ENCODE data around the gene GPR151. TPM values are rescaled to one million over a fixed set of nuclear protein-coding genes. Genes with fewer than 3 reads are reported as not detected.

Gene GPR151
- total and polyA plus RNA-seq, 5 donors from 2014 or later, result 0.13 TPM; not detected in 4

DNA sequence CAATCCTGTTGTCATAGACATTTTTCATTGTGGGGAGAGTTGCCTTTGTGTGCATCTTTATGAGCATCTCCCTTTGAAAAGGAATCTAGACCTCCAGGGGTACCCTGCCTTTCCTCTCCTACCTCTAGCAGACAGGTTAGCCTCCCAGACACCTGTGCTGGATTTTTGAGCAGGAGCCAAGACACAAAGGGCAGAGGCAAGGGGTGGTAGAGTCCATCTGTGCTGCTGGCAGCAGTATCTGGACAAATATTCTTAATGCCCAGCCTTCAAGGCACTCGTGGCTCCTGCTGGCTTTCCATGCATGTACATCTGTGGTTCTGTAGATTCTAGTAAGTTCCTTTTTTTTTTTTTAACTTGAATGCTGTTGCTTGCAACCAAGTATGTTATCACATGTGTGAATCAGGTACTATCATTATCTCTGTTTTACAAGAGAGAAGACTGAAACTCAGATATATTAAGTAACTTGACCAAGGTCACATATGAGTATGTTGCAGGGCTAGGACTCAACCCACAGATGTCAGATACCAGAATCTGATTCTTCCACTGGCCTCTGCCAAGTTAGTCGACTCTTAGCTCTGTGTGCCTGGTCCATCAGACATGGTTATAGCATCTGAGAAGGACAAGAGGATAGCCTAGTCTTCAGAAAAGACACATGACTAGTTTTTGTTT lies 32.9 kb upstream of the GPR151 start:
- ATAC-seq (ENCODE audit: low read depth in 2 of 2) (no peak), DNase-seq (no peak)
- Histone ChIP-seq H3K9me3 (ENCODE audit: control insufficient read depth in 2 of 2, low read length in 2 of 2) (no peaks in the 10 kb centered on the region), H3K36me3 (ENCODE audit: control insufficient read depth, insufficient read depth, low read length) (no peaks in the 10 kb centered on the region), H3K27ac (ENCODE audit: insufficient read depth, low read length, poor library complexity, severe bottlenecking) (no peak overlapping the region), H3K4me1 (ENCODE audit: control insufficient read depth, insufficient read depth, low read length, poor library complexity, severe bottlenecking) (no peaks in the 10 kb centered on the region), H3K4me3 (ENCODE audit: low read depth, low read length) (no peak overlapping the region), H3K27me3 (ENCODE audit: control insufficient read depth, insufficient read depth, low read length) (peaks cover 6% of the 10 kb centered on the region)
- Mint-ChIP-seq H3K4me1 (no peaks in the 10 kb centered on the region), H3K27me3 (peaks cover 33% of the 10 kb centered on the region), H3K27ac (no peak overlapping the region), H3K36me3 (no peaks in the 10 kb centered on the region), H3K4me3 (no peak overlapping the region), H3K9me3 (peaks cover 0 to 2% (median 0%) of the 10 kb centered on the region in 7 donors)

DNA sequence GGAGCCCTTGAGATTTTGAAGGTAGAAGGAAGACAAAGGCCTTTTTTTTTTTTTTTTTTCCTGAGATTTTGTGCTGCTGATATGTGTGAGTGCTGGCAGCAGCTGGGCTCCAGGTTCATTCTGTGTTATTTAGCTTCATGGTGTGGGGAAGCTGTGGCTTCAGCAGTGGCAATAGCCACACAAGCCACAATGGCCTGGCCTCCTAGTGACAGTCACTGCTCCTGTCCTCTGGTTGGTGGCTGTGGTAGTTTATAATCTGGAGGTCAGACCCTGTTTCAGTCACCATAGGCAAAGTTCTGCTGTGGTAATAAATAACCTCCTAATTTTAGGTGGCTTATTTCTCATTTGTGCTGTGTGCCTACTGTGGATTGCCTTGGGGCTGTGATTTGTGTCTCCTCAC lies 28.2 kb upstream of the GPR151 start:
- Histone ChIP-seq H3K27me3 (ENCODE audit: control insufficient read depth, insufficient read depth, low read length) (no peaks in the 10 kb centered on the region), H3K4me1 (ENCODE audit: control insufficient read depth, insufficient read depth, low read length, poor library complexity, severe bottlenecking) (no peaks in the 10 kb centered on the region), H3K4me3 (ENCODE audit: low read depth, low read length) (no peak overlapping the region), H3K9me3 (ENCODE audit: control insufficient read depth in 2 of 2, low read length in 2 of 2) (no peaks in the 10 kb centered on the region), H3K36me3 (ENCODE audit: control insufficient read depth, insufficient read depth, low read length) (no peaks in the 10 kb centered on the region), H3K27ac (ENCODE audit: insufficient read depth, low read length, poor library complexity, severe bottlenecking) (no peak overlapping the region)
- Mint-ChIP-seq H3K4me3 (no peak overlapping the region), H3K36me3 (no peaks in the 10 kb centered on the region), H3K9me3 (no peaks in the 10 kb centered on the region), H3K27me3 (peaks cover 14% of the 10 kb centered on the region), H3K27ac (no peak overlapping the region), H3K4me1 (peaks cover 0 to 2% (median under 1%) of the 10 kb centered on the region in 4 donors)
- ATAC-seq (ENCODE audit: low read depth in 2 of 2) (no peak), DNase-seq (no peak)

- Mint-ChIP-seq H3K4me1 (peaks cover 0 to 2% (median under 1%) of the 10 kb centered on the region in 4 donors), H3K4me3 (no peak overlapping the region), H3K27me3 (peaks cover 12% of the 10 kb centered on the region), H3K27ac (no peak overlapping the region), H3K36me3 (no peaks in the 10 kb centered on the region), H3K9me3 (no peaks in the 10 kb centered on the region)
- Histone ChIP-seq H3K27me3 (ENCODE audit: control insufficient read depth, insufficient read depth, low read length) (no peaks in the 10 kb centered on the region), H3K4me1 (ENCODE audit: control insufficient read depth, insufficient read depth, low read length, poor library complexity, severe bottlenecking) (no peaks in the 10 kb centered on the region), H3K36me3 (ENCODE audit: control insufficient read depth, insufficient read depth, low read length) (no peaks in the 10 kb centered on the region), H3K27ac (ENCODE audit: insufficient read depth, low read length, poor library complexity, severe bottlenecking) (no peak overlapping the region), H3K9me3 (ENCODE audit: control insufficient read depth in 2 of 2, low read length in 2 of 2) (no peaks in the 10 kb centered on the region), H3K4me3 (ENCODE audit: low read depth, low read length) (no peak overlapping the region)
- DNase-seq, result peak; percentile 43 to 64 (median 47)
- peak; percentile 73 to 78 for ATAC-seq (ENCODE audit: low read depth in 2 of 2)
Measured at GRCh38 chr5:146541958-146542849, 26.2 kb upstream of the GPR151 start.

DNA sequence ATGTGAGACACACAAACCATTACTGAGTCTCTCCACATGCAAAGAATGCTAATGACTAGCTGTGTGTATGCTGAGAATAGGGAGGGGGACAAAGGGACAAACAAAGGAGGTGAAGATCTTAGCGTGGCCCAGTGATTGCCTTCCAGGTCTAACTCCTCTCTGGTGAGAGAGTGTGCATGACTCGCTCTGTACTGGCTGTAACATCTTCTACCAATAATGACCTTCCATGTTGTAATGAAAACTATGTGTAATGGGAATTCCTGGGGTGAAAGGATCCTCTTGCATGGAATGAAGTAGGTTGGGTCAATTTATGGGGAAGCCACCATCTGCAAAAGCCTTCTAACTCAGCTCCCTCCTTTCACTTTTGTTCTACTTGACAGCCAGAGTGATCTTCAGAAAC lies 24.4 kb upstream of the GPR151 start:
- no peak for ATAC-seq (ENCODE audit: low read depth in 2 of 2)

DNA sequence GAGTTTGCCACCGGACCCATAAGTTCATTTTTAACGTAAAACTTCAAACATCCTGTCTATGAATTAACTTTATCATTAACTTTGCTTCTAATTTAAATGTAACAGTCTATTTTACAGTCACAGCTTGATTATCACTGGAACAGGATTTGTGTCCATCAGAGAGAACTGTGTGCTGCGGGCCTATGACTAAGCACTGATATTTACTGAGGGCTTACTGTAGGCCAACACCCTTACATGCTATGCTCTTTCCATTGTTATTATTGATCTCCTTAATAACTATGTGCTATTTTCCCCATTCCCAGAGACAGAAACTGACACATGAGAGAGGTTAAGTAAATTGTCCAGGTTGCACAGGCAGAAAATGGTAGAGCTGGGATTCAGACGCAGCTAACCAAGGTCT lies 24.0 kb upstream of the GPR151 start:
- Histone ChIP-seq H3K36me3 (ENCODE audit: control insufficient read depth, insufficient read depth, low read length) (no peaks in the 10 kb centered on the region), H3K27me3 (ENCODE audit: control insufficient read depth, insufficient read depth, low read length) (no peaks in the 10 kb centered on the region), H3K9me3 (ENCODE audit: control insufficient read depth in 2 of 2, low read length in 2 of 2) (no peaks in the 10 kb centered on the region), H3K4me3 (ENCODE audit: low read depth, low read length) (no peak overlapping the region), H3K27ac (ENCODE audit: insufficient read depth, low read length, poor library complexity, severe bottlenecking) (no peak overlapping the region), H3K4me1 (ENCODE audit: control insufficient read depth, insufficient read depth, low read length, poor library complexity, severe bottlenecking) (no peaks in the 10 kb centered on the region)
- no peaks in the 10 kb centered on the region for H3K36me3 Mint-ChIP-seq
- no peak overlapping the region for H3K27ac Mint-ChIP-seq
- H3K4me1 Mint-ChIP-seq, result peaks cover 0 to 2% (median under 1%) of the 10 kb centered on the region in 4 donors
- H3K4me3 Mint-ChIP-seq, result no peak overlapping the region
- peaks cover 5% of the 10 kb centered on the region for H3K27me3 Mint-ChIP-seq
- no peak for ATAC-seq (ENCODE audit: low read depth in 2 of 2)
- no peak for DNase-seq
- H3K9me3 Mint-ChIP-seq, result no peaks in the 10 kb centered on the region

More for the DNA sequence above, 24.4 kb upstream of the GPR151 start:
- Histone ChIP-seq H3K4me3 (ENCODE audit: low read depth, low read length) (no peak overlapping the region), H3K36me3 (ENCODE audit: control insufficient read depth, insufficient read depth, low read length) (no peaks in the 10 kb centered on the region), H3K27me3 (ENCODE audit: control insufficient read depth, insufficient read depth, low read length) (no peaks in the 10 kb centered on the region), H3K9me3 (ENCODE audit: control insufficient read depth in 2 of 2, low read length in 2 of 2) (no peaks in the 10 kb centered on the region), H3K4me1 (ENCODE audit: control insufficient read depth, insufficient read depth, low read length, poor library complexity, severe bottlenecking) (no peaks in the 10 kb centered on the region), H3K27ac (ENCODE audit: insufficient read depth, low read length, poor library complexity, severe bottlenecking) (no peak overlapping the region)
- no peak overlapping the region for H3K27ac Mint-ChIP-seq
- H3K9me3 Mint-ChIP-seq, result no peaks in the 10 kb centered on the region
- H3K4me1 Mint-ChIP-seq, result peaks cover 0 to 2% (median under 1%) of the 10 kb centered on the region in 4 donors
- DNase-seq, result no peak
- H3K4me3 Mint-ChIP-seq, result no peak overlapping the region
- peaks cover 5% of the 10 kb centered on the region for H3K27me3 Mint-ChIP-seq
- H3K36me3 Mint-ChIP-seq, result no peaks in the 10 kb centered on the region

DNA sequence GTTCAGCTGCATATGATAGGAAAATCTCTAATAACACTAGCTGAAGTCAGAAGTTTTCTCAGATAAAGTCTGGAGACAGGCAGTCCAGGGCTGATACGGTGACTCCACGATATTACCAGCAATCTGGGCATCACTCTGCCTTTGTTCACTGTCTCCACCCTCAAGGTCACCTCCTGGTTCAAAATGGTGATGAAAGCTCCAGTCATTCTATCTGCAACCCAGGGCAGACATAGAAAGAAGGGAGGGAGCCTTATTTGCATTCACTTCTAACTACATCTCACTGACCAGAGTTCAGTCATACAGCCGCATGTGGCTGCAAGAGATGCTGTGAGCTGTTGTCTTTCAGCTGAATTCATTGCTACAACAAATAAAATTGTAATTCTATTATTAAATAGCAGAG lies 22.4 kb upstream of the GPR151 start:
- Histone ChIP-seq H3K9me3 (ENCODE audit: control insufficient read depth in 2 of 2, low read length in 2 of 2) (no peaks in the 10 kb centered on the region), H3K27me3 (ENCODE audit: control insufficient read depth, insufficient read depth, low read length) (no peaks in the 10 kb centered on the region), H3K27ac (ENCODE audit: insufficient read depth, low read length, poor library complexity, severe bottlenecking) (no peak overlapping the region), H3K4me3 (ENCODE audit: low read depth, low read length) (no peak overlapping the region), H3K4me1 (ENCODE audit: control insufficient read depth, insufficient read depth, low read length, poor library complexity, severe bottlenecking) (no peaks in the 10 kb centered on the region), H3K36me3 (ENCODE audit: control insufficient read depth, insufficient read depth, low read length) (no peaks in the 10 kb centered on the region)
- Mint-ChIP-seq H3K27ac (no peak overlapping the region), H3K9me3 (no peaks in the 10 kb centered on the region), H3K4me1 (peaks cover 0 to 3% (median 2%) of the 10 kb centered on the region in 4 donors), H3K36me3 (no peaks in the 10 kb centered on the region), H3K27me3 (peaks cover 5% of the 10 kb centered on the region), H3K4me3 (no peak overlapping the region)
- ATAC-seq (ENCODE audit: low read depth in 2 of 2) (no peak), DNase-seq (no peak)

GRCh38 chr5:146533882-146534281 lies 17.9 kb upstream of the GPR151 start:
- Mint-ChIP-seq H3K27me3 (peaks cover 1% of the 10 kb centered on the region), H3K36me3 (no peaks in the 10 kb centered on the region), H3K27ac (no peak overlapping the region), H3K4me3 (no peak overlapping the region), H3K9me3 (no peaks in the 10 kb centered on the region), H3K4me1 (peaks cover 0 to 5% (median 2%) of the 10 kb centered on the region in 4 donors)
- Histone ChIP-seq H3K27me3 (ENCODE audit: control insufficient read depth, insufficient read depth, low read length) (no peaks in the 10 kb centered on the region), H3K4me1 (ENCODE audit: control insufficient read depth, insufficient read depth, low read length, poor library complexity, severe bottlenecking) (no peaks in the 10 kb centered on the region), H3K36me3 (ENCODE audit: control insufficient read depth, insufficient read depth, low read length) (no peaks in the 10 kb centered on the region), H3K27ac (ENCODE audit: insufficient read depth, low read length, poor library complexity, severe bottlenecking) (no peak overlapping the region), H3K9me3 (ENCODE audit: control insufficient read depth in 2 of 2, low read length in 2 of 2) (no peaks in the 10 kb centered on the region), H3K4me3 (ENCODE audit: low read depth, low read length) (no peak overlapping the region)
- ATAC-seq (ENCODE audit: low read depth in 2 of 2) (no peak), DNase-seq (no peak)
